Vagina (tissue), 2 donors: ENCODE data around the gene ZSWIM7.

Source experiments
- POLR2A ChIP-seq, 2 donors: fragments of 450-650 bp; IDR thresholded peaks; one replicate each; pipeline ENCODE4 v1.6.1; 2017; ENCODE audit warnings: antibody characterized with exemption in 2 of 2, mild to moderate bottlenecking in 2 of 2, moderate library complexity in 2 of 2
- POLR2AphosphoS5 ChIP-seq, 2 donors: sonication (generic); formaldehyde crosslinking; IDR thresholded peaks; one replicate each; pipeline ENCODE4 v1.9.0; 2017; ENCODE audit warnings: antibody characterized with exemption in 2 of 2, mild to moderate bottlenecking in 2 of 2, low read depth in 1 of 2; ENCODE audit not compliant: insufficient read depth in 1 of 2

GRCh38 chr17:15955793-15956541, 43.5 kb downstream of the ZSWIM7 start:
- TF ChIP-seq POLR2AphosphoS5 (IDR thresholded peaks at IDR 0.05; ENCODE audit: insufficient read depth in 1 of 2, low read depth in 1 of 2) (no peak), POLR2A (IDR thresholded peaks at IDR 0.05) (no peak)
